PC-9 (cell line): ENCODE measurements around the gene MANSC4. TPM values are rescaled to one million over a fixed set of nuclear protein-coding genes. Genes with fewer than 3 reads are reported as not detected.

Experiments used
- BruUV-seq: library from RNA; stranded (reverse); fragments of 400-500 nt; replicated peaks from 2 replicates; lab custom pipeline; 2021; lab: Mats Ljungman, UMichigan
- CTCF ChIA-PET: fragments of 300-600 bp; sonication (Branson Sonifier 250); formaldehyde crosslinking; loops from one replicate; lab custom pipeline; 2022; ENCODE audit warnings: antibody characterized with exemption; lab: Charles Lee
- POLR2A ChIA-PET: fragments of 300-600 bp; sonication (Branson Sonifier 250); formaldehyde crosslinking; loops from one replicate; lab custom pipeline; 2022; ENCODE audit warnings: antibody characterized with exemption; ENCODE audit not compliant: unreplicated experiment; lab: Charles Lee
- DNase-seq, 2 experiments: peaks; one replicate each; pipeline versions ENCODE4 v3.0.0 to v3.0.0-alpha.2; 2015 to 2022; ENCODE audit warnings: mixed read lengths in 1 of 2
- H2AFZ ChIP-seq: fragments of 200-600 bp; sonication (generic); 2 replicates; pipeline ENCODE4 v1.8.1; 2017; ENCODE audit warnings: antibody characterized with exemption
- H3F3A ChIP-seq: fragments of 200-600 bp; sonication (generic); 2 replicates; pipeline ENCODE4 v1.8.1; 2017; ENCODE audit warnings: antibody characterized with exemption, mild to moderate bottlenecking, low read depth; ENCODE audit not compliant: insufficient read depth
- H3K27ac ChIP-seq: fragments of 200-600 bp; sonication (generic); 2 replicates; pipeline ENCODE4 v1.6.1; 2016; ENCODE audit warnings: mixed run types
- H3K27me3 ChIP-seq: fragments of 200-600 bp; sonication (generic); 2 replicates; pipeline ENCODE4 v1.6.1; 2016; ENCODE audit warnings: low read depth, mixed run types; ENCODE audit not compliant: insufficient read depth
- H3K36me3 ChIP-seq: fragments of 200-600 bp; sonication (generic); 2 replicates; pipeline ENCODE4 v1.6.1; 2016; ENCODE audit warnings: low read depth, mixed run types
- H3K4me1 ChIP-seq: fragments of 200-600 bp; sonication (generic); replicated peaks from 2 replicates; pipeline ENCODE4 v1.6.1; 2016; ENCODE audit warnings: mixed run types; ENCODE audit not compliant: insufficient read depth
- H3K4me2 ChIP-seq: fragments of 200-600 bp; sonication (generic); 2 replicates; pipeline ENCODE4 v1.6.1; 2017; ENCODE audit warnings: mixed run types
- H3K4me3 ChIP-seq: fragments of 200-600 bp; sonication (generic); 2 replicates; pipeline ENCODE4 v1.6.1; 2016; ENCODE audit warnings: mixed run types
- H3K79me2 ChIP-seq: fragments of 200-600 bp; sonication (generic); 2 replicates; pipeline ENCODE4 v1.6.1; 2017; ENCODE audit warnings: low read depth, mixed run types
- H3K9me2 ChIP-seq: fragments of 200-600 bp; sonication (generic); 2 replicates; pipeline ENCODE4 v1.8.1; 2017; ENCODE audit warnings: mild to moderate bottlenecking; ENCODE audit not compliant: insufficient read depth
- H3K9me3 ChIP-seq: fragments of 200-600 bp; sonication (generic); 2 replicates; pipeline ENCODE4 v1.8.1; 2016; ENCODE audit warnings: low read depth; ENCODE audit not compliant: insufficient read depth
- H4K20me1 ChIP-seq: fragments of 200-600 bp; sonication (generic); 2 replicates; pipeline ENCODE4 v1.8.1; 2017; ENCODE audit not compliant: insufficient read depth
- CTCF ChIP-seq: fragments of 200-600 bp; sonication (generic); conservative IDR thresholded peaks from 2 replicates; pipeline ENCODE4 v1.6.1; 2017; ENCODE audit warnings: mixed run types, antibody characterized with exemption, mild to moderate bottlenecking, moderate library complexity
- EZH2 ChIP-seq: fragments of 200-600 bp; sonication (generic); IDR thresholded peaks from 2 replicates; pipeline ENCODE4 v1.8.0; 2017; ENCODE audit warnings: antibody characterized with exemption, low read depth
- intact Hi-C: fragments of 100-400 bp; cut with micrococcal nuclease; formaldehyde crosslinking; loops from one replicate; pipeline ENCODE4 v1.10.0; 2022; ENCODE audit not compliant: unreplicated experiment
- total RNA-seq: library from RNA; stranded (reverse); gene quantifications from 2 replicates; pipeline ENCODE4 v1.2.3, GENCODE V29; 2021

MANSC4 gene
- total RNA-seq, 1 experiment from 2014 or later = not detected

- Histone ChIP-seq H3K79me2 (no peaks in the 10 kb centered on the region), H3K4me1 (peaks cover 33% of the 10 kb centered on the region), H3K9me3 (peaks cover 3% of the 10 kb centered on the region; the same call in 1 of the 2 replicates), H3K4me2 (peak overlapping the region; percentile 80), H4K20me1 (no peaks in the 10 kb centered on the region), H3F3A (peaks cover 32% of the 10 kb centered on the region), H3K4me3 (peak overlapping the region; percentile 49; the same call in 1 of the 2 replicates), H3K27ac (peak overlapping the region; percentile 97), H3K9me2 (no peaks in the 10 kb centered on the region), H3K36me3 (no peaks in the 10 kb centered on the region), H3K27me3 (no peaks in the 10 kb centered on the region), H2AFZ (peak overlapping the region; percentile 78)
- intact Hi-C loops = loop anchor here (2.0 to 10.0 kb wide), 4 partner anchors 39 to 343 kb away; partner anchors contain the start of genes KLHL42 and MANSC4
- BruUV-seq = no TSS peak
- ChIA-PET POLR2A (interaction anchor here (0.5 to 0.7 kb wide), 4 partner anchors 11 to 744 kb away, joined by 3 to 9 read pairs (median 5); no protein-coding TSS in a partner anchor), CTCF (interaction anchor here (0.6 to 1.2 kb wide), 5 partner anchors 13 to 267 kb away, joined by 3 to 14 read pairs (median 5); partner anchors contain the start of genes KLHL42 and MANSC4)
- DNase-seq = peak; percentile 56 to 70
- peak; percentile 92 for TF ChIP-seq CTCF
- no peak for TF ChIP-seq EZH2
Measured at GRCh38 chr12:27821259-27821973, 41.4 kb upstream of the MANSC4 start.

GRCh38 chr12:27820564-27820963 is 40.5 kb upstream of the MANSC4 start:
- Histone ChIP-seq H3K27me3 (no peaks in the 10 kb centered on the region), H3K9me2 (no peaks in the 10 kb centered on the region), H4K20me1 (no peaks in the 10 kb centered on the region), H3K9me3 (peaks cover 3% of the 10 kb centered on the region; the same call in 1 of the 2 replicates), H3F3A (peaks cover 32% of the 10 kb centered on the region), H3K4me3 (no peak overlapping the region; the same call in 1 of the 2 replicates), H3K79me2 (no peaks in the 10 kb centered on the region), H3K36me3 (no peaks in the 10 kb centered on the region), H3K27ac (peak overlapping the region; percentile 97), H3K4me1 (peaks cover 33% of the 10 kb centered on the region), H2AFZ (no peak overlapping the region), H3K4me2 (peak overlapping the region; percentile 80)
- intact Hi-C loops = loop anchor here (2.0 to 10.0 kb wide), 4 partner anchors 38 to 344 kb away; partner anchors contain the start of genes KLHL42 and MANSC4
- ChIA-PET CTCF (interaction anchor here (0.5 to 0.6 kb wide), 2 partner anchors 453 to 492 kb away, joined by 3 read pairs; no protein-coding TSS in a partner anchor), POLR2A (no interaction called here)
- DNase-seq = no peak
- TF ChIP-seq CTCF (no peak), EZH2 (no peak)
- no TSS peak for BruUV-seq

- DNase-seq = no peak
- H3K36me3 ChIP-seq = no peaks in the 10 kb centered on the region
- H3F3A ChIP-seq = peaks cover 32% of the 10 kb centered on the region
- ChIA-PET CTCF (no interaction called here), POLR2A (no interaction called here)
- no peaks in the 10 kb centered on the region for H3K27me3 ChIP-seq
- no peaks in the 10 kb centered on the region for H3K79me2 ChIP-seq
- peaks cover 41% of the 10 kb centered on the region for H3K4me1 ChIP-seq
- no peak overlapping the region for H2AFZ ChIP-seq
- no peaks in the 10 kb centered on the region for H4K20me1 ChIP-seq
- H3K9me2 ChIP-seq = no peaks in the 10 kb centered on the region
- peaks cover 3% of the 10 kb centered on the region; the same call in 1 of the 2 replicates for H3K9me3 ChIP-seq
- intact Hi-C loops = no loop called here
- BruUV-seq = no TSS peak
- no peak overlapping the region for H3K4me2 ChIP-seq
- H3K4me3 ChIP-seq = no peak overlapping the region
- no peak overlapping the region for H3K27ac ChIP-seq
- no peak for TF ChIP-seq EZH2
- TF ChIP-seq CTCF = no peak
Measured at GRCh38 chr12:27818401-27818918, 38.4 kb upstream of the MANSC4 start.
